Kidney (tissue), 14 donors: ENCODE measurements around the gene SELL. TPM values are rescaled to one million over a fixed set of nuclear protein-coding genes. Genes with fewer than 3 reads are reported as not detected.

Source experiments
- DNase-seq, 5 donors: peaks; one replicate each; pipeline ENCODE4 v3.0.0-alpha.2; 2013 to 2020
- FAIRE-seq: peaks from 2 replicates; lab custom pipeline; 2012; peaks lifted over from hg19 to GRCh38; lab: Jason Lieb, UNC
- H3K27ac ChIP-seq, 2 donors: one replicate each; pipeline ENCODE4 v1.7.0; 2013; ENCODE audit warnings: low read depth in 2 of 2, low read length in 2 of 2, inconsistent platforms in 1 of 2
- H3K27me3 ChIP-seq: one replicate; pipeline ENCODE4 v1.7.1; 2013; ENCODE audit warnings: low read length, inconsistent platforms; ENCODE audit not compliant: control insufficient read depth, insufficient read depth
- H3K36me3 ChIP-seq, 3 donors: one replicate each; pipeline versions ENCODE4 v1.7.0 to v1.7.1; 2013; ENCODE audit warnings: low read length in 3 of 3, control low read depth in 1 of 3, inconsistent platforms in 1 of 3; ENCODE audit not compliant: insufficient read depth in 3 of 3, control insufficient read depth in 2 of 3
- H3K4me1 ChIP-seq, 3 donors: one replicate each; pipeline versions ENCODE4 v1.7.0 to v1.7.1; 2013; ENCODE audit warnings: low read length in 3 of 3, inconsistent platforms in 1 of 3, low read depth in 1 of 3; ENCODE audit not compliant: control insufficient read depth in 2 of 3, insufficient read depth in 2 of 3
- H3K4me3 ChIP-seq, 3 donors: one replicate each; pipeline versions ENCODE4 v1.7.0 to v1.8.1; 2013; ENCODE audit warnings: low read length in 3 of 3, control low read depth in 1 of 3, inconsistent platforms in 1 of 3
- H3K9ac ChIP-seq, 3 donors: one replicate each; pipeline versions ENCODE4 v1.7.0 to v1.7.1; 2013; ENCODE audit warnings: low read length in 3 of 3, control low read depth in 1 of 3, inconsistent platforms in 1 of 3
- H3K9me3 ChIP-seq, 3 donors: one replicate each; pipeline versions ENCODE4 v1.7.0 to v1.7.1; 2013; ENCODE audit warnings: low read length in 3 of 3, control low read depth in 1 of 3, inconsistent platforms in 1 of 3; ENCODE audit not compliant: control insufficient read depth in 2 of 3, insufficient read depth in 1 of 3
- intact Hi-C: fragments of 100-400 bp; cut with DNase I; formaldehyde crosslinking; loops from one replicate; pipeline ENCODE4 v1.11.1; 2022
- polyA plus RNA-seq: library from polyadenylated mRNA; stranded (reverse); fragments of 350-450 nt; fragmentation: Illumina TruSeq; extraction: RNeasy Lipid Tissue Mini Kit (QIAGEN cat#74804); gene quantifications from one replicate; pipeline ENCODE4 v1.2.3, GENCODE V29; 2014; ENCODE audit warnings: low read depth, low replicate concordance; ENCODE audit not compliant: insufficient read depth
- total RNA-seq: library from RNA; stranded (reverse); fragmentation: NEBNext Ultra II Directional; extraction: Animal tissue kit (Norgen Biotek cat#: 25700); gene quantifications from one replicate; pipeline ENCODE4 v1.2.1, GENCODE V29; 2021
- TF ChIP-seq, protein P1 (sequence below): IDR thresholded peaks from 3 replicates; pipeline ENCODE4 v1.5.1; 2012; ENCODE audit warnings: mild to moderate bottlenecking, moderate library complexity, borderline replicate concordance; ENCODE audit not compliant: insufficient read depth; ENCODE audit errors: extremely low read depth
- donor health status: control.
- donor health status: control.
- donor health status: control.
- donor health status: control.
- donor health status: control.
- donor health status: DM: yes; HTN: yes; CAD: no.
- donor health status: Normal renal cell carcinoma (clear cell type).

The SELL gene
- total and polyA plus RNA-seq, 2 donors from 2014 or later = 1.3 to 9.8 TPM

DNA sequence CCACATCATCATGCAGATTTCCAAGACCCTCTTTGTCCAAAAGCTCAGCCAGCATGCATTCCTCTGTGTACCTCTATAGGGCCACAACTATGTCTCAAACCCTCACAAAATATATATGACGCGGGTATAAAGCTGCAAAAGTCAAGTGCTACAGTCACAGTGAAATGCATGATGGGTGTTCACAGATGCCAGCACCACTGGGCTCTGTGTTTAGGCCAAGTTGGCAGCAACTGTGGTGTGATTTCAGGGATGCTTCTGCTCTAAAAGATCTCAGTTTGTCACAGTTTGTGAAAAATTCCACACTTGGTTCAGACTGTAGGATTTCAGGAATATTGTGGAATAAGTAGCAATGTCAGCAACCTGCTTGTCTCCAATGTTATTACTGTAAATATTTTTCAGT, 57.5 kb downstream of the SELL start:
- intact Hi-C loops = no loop called here
- Histone ChIP-seq H3K4me3 (no peak overlapping the region), H3K9ac (no peak overlapping the region)

DNA sequence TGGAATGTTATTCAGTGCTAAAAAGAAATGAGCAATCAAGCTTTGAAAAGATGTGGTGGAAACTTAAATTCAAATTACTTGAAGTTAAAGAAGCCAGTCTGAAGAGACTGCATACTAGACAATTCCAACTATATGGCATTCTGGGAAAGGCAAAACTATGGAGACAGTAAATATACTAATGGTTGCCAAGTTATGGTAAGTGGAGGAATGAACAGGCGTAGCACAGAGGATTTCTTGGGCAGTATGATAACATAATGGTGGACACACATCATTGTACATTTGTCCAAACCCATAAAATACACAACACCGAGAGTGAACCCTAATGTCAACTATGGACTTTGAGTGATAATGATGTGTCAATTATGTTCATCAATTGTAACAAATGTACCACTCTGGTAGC, 60.4 kb downstream of the SELL start:
- Histone ChIP-seq H3K36me3 (no peaks in the 10 kb centered on the region), H3K9ac (no peak overlapping the region), H3K27ac (no peak overlapping the region), H3K4me3 (no peak overlapping the region), H3K9me3 (no peaks in the 10 kb centered on the region), H3K4me1 (no peaks in the 10 kb centered on the region), H3K27me3 (no peaks in the 10 kb centered on the region)
- FAIRE-seq (no peak), DNase-seq (no peak)
- intact Hi-C loops = no loop called here
- TF ChIP-seq, protein P1, sequence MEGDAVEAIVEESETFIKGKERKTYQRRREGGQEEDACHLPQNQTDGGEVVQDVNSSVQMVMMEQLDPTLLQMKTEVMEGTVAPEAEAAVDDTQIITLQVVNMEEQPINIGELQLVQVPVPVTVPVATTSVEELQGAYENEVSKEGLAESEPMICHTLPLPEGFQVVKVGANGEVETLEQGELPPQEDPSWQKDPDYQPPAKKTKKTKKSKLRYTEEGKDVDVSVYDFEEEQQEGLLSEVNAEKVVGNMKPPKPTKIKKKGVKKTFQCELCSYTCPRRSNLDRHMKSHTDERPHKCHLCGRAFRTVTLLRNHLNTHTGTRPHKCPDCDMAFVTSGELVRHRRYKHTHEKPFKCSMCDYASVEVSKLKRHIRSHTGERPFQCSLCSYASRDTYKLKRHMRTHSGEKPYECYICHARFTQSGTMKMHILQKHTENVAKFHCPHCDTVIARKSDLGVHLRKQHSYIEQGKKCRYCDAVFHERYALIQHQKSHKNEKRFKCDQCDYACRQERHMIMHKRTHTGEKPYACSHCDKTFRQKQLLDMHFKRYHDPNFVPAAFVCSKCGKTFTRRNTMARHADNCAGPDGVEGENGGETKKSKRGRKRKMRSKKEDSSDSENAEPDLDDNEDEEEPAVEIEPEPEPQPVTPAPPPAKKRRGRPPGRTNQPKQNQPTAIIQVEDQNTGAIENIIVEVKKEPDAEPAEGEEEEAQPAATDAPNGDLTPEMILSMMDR = no peak

More for the DNA sequence above, 57.5 kb downstream of the SELL start:
- TF ChIP-seq, protein P1 = no peak
- H3K9me3 ChIP-seq = no peaks in the 10 kb centered on the region
- H3K27me3 ChIP-seq = no peaks in the 10 kb centered on the region
- no peak overlapping the region for H3K27ac ChIP-seq
- DNase-seq (no peak), FAIRE-seq (no peak)
- H3K36me3 ChIP-seq = no peaks in the 10 kb centered on the region
- H3K4me1 ChIP-seq = no peaks in the 10 kb centered on the region

DNA sequence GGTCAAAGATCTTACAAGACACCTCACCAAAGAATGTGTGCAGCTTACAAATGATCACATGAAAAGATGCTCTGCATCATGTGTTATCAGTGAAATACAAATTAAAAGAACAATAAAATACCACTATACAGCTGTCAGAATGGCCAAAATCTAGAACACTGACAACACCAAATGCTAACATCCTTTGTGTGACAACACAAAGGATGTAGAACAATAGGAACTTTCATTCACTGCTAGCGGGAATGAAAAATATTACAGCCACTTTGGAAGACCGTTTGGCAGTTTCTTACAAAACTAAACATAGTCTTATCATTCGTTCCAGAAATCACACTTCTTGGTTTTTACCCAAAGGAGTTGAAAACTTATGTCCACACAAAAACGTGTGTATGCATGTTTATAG, 60.9 kb downstream of the SELL start:
- Histone ChIP-seq H3K4me1 (no peaks in the 10 kb centered on the region), H3K36me3 (no peaks in the 10 kb centered on the region), H3K9me3 (no peaks in the 10 kb centered on the region), H3K27ac (no peak overlapping the region), H3K9ac (no peak overlapping the region), H3K27me3 (no peaks in the 10 kb centered on the region), H3K4me3 (no peak overlapping the region)
- FAIRE-seq (no peak), DNase-seq (no peak)
- TF ChIP-seq, protein P1 = no peak
- intact Hi-C loops = no loop called here

DNA sequence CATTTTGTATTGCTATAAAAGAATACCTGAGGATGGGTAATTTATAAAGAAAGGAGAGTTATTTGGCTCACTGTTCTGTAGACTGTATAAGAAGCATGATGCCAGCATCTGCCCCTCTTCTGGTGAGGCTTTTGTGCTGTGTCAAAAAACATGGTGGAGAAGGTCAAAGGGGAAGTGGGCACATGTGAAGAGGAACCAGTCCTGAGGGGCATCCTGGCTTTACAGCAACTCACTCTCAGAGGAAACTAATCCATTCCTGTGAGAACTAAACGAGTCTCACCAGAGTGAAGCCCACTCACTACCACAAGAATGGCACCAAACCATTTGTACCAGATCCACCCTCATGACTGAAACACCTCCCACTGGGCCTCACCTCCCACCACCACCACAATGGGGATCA, 62.7 kb downstream of the SELL start:
- no peak for FAIRE-seq

More for the DNA sequence above, 62.7 kb downstream of the SELL start:
- TF ChIP-seq, protein P1 = no peak
- DNase-seq = no peak
- Histone ChIP-seq H3K27ac (no peak overlapping the region), H3K27me3 (no peaks in the 10 kb centered on the region), H3K4me1 (no peaks in the 10 kb centered on the region), H3K9me3 (no peaks in the 10 kb centered on the region), H3K4me3 (no peak overlapping the region), H3K9ac (no peak overlapping the region), H3K36me3 (no peaks in the 10 kb centered on the region)
- intact Hi-C loops = no loop called here
